AG04450 (cell line): ENCODE measurements around the gene EFCAB7. TPM values are rescaled to one million over a fixed set of nuclear protein-coding genes. Genes with fewer than 3 reads are reported as not detected.

Experiments
- CTCF ChIA-PET: fragments of 300-600, 350-600 bp; formaldehyde crosslinking; extraction: SDS; loops from one replicate; lab custom pipeline; 2022; ENCODE audit warnings: antibody characterized with exemption, inconsistent platforms; lab: Charles Lee
- POLR2A ChIA-PET: fragments of 350-600 bp; formaldehyde crosslinking; extraction: SDS; loops from one replicate; lab custom pipeline; 2021; ENCODE audit warnings: antibody characterized with exemption, inconsistent platforms; lab: Yijun Ruan, JAX
- DNase-seq: peaks from one replicate; pipeline ENCODE4 v3.0.0-alpha.2; 2011; ENCODE audit warnings: low read depth, low spot score
- H3K27ac ChIP-seq: one replicate; pipeline ENCODE4 v1.5.1; 2012; ENCODE audit warnings: low read depth, low read length, control low read depth
- H3K27me3 ChIP-seq: one replicate; pipeline ENCODE4 v1.6.0; 2012; ENCODE audit warnings: low read length; ENCODE audit not compliant: control insufficient read depth, insufficient read depth
- H3K4me3 ChIP-seq: 2 replicates; pipeline ENCODE4 v1.5.1; 2011; ENCODE audit warnings: mild to moderate bottlenecking, low read depth, low read length, control low read depth
- H3K9me3 ChIP-seq: 2 replicates; pipeline ENCODE4 v1.5.1; 2012; ENCODE audit warnings: low read length; ENCODE audit not compliant: control insufficient read depth, insufficient read depth
- CTCF ChIP-seq: IDR thresholded peaks from 2 replicates; pipeline ENCODE4 v1.5.1; 2011; ENCODE audit warnings: low read depth, low read length, control low read depth, inconsistent platforms
- polyA plus RNA-seq: library from polyadenylated mRNA; depleted of rRNA; stranded (reverse); fragments of >200 nt; gene quantifications from 2 replicates; pipeline ENCODE4 v1.2.3, GENCODE V29; 2011

EFCAB7 gene
- polyA plus RNA-seq, 1 experiment = 6.0 TPM

GRCh38 chr1:63611231-63611630 is 87.9 kb downstream of the EFCAB7 start:
- TF ChIP-seq CTCF = no peak
- Histone ChIP-seq H3K4me3 (no peak overlapping the region), H3K9me3 (no peaks in the 10 kb centered on the region), H3K27me3 (no peaks in the 10 kb centered on the region), H3K27ac (no peak overlapping the region)
- ChIA-PET CTCF (interaction anchor here (2.4 kb wide), 1 partner anchor 635 kb away, joined by 14 read pairs; no protein-coding TSS in a partner anchor), POLR2A (no interaction called here)
- no peak for DNase-seq

- H3K9me3 ChIP-seq = no peaks in the 10 kb centered on the region
- TF ChIP-seq CTCF = no peak
- DNase-seq = no peak
- POLR2A ChIA-PET = no interaction called here
- H3K27ac ChIP-seq = no peak overlapping the region
- no peak overlapping the region for H3K4me3 ChIP-seq
- H3K27me3 ChIP-seq = no peaks in the 10 kb centered on the region
- CTCF ChIA-PET = interaction anchor here (0.7 to 1.3 kb wide), 3 partner anchors 10 to 634 kb away, joined by 3 to 8 read pairs (median 3); no protein-coding TSS in a partner anchor
Observed at GRCh38 chr1:63612564-63612963, 89.2 kb downstream of the EFCAB7 start.

DNA sequence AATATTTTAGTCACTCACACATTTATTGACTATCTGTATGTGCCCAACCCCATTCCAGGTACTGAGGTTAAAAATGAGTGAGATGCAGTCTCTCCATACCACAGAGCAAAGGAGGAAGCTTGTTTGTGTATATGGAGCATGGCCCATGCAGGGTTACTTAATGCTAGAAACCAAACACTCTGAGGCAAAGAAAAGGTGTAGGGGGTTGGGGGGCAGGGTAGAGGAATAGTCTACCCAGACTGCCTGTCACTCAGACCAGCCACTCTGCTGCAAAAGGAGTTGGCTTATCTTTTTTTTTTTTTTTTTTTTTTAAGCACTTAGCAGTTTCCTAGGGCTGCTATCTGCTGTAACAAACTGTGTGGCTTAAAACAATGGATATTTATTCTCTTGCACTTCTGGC is 89.6 kb downstream of the EFCAB7 start:
- H3K4me3 ChIP-seq = no peak overlapping the region
- H3K27ac ChIP-seq = no peak overlapping the region
- ChIA-PET CTCF (interaction anchor here (0.7 to 1.6 kb wide), 4 partner anchors 10 to 634 kb away, joined by 3 to 8 read pairs (median 4); no protein-coding TSS in a partner anchor), POLR2A (no interaction called here)
- no peak for TF ChIP-seq CTCF
- no peaks in the 10 kb centered on the region for H3K9me3 ChIP-seq
- DNase-seq = no peak
- no peaks in the 10 kb centered on the region for H3K27me3 ChIP-seq

DNA sequence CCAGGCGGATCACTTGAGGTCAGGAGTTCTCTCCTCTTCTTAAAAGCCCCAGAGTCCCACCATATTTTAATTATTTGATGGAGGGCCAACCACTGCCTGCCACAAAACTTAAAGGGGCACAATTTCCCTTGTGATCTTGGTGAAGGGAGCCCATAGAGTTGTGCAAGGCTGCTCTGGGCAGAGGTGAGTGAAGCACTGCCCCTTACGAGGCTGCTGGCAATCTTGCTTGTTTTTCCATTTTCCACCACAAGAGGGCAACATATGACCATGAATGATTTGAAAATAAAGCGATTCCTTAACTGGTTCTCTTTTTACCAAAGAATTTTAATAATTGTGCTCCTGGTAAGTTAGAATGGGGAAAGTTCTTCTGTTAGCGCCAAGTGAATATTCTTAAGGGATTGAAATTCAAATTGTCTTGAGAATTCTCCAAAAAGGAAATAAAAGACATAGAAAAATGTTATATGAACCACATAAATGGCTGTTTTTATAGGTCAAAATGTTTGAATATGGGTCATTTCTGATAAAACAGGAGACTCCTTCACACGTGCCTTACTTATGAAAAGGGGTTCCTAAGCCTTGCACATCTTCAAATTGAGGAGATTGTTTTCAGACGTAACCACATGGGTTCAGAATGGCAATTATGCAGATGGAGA is 92.6 kb downstream of the EFCAB7 start:
- peak; percentile 65 for TF ChIP-seq CTCF
- no peaks in the 10 kb centered on the region for H3K27me3 ChIP-seq
- H3K27ac ChIP-seq = no peak overlapping the region
- POLR2A ChIA-PET = no interaction called here
- DNase-seq = peak; percentile 57
- no peaks in the 10 kb centered on the region for H3K9me3 ChIP-seq
- CTCF ChIA-PET = interaction anchor here (0.6 to 6.0 kb wide), 13 partner anchors 21 to 629 kb away, joined by 3 to 109 read pairs (median 4); no protein-coding TSS in a partner anchor
- no peak overlapping the region for H3K4me3 ChIP-seq

DNA sequence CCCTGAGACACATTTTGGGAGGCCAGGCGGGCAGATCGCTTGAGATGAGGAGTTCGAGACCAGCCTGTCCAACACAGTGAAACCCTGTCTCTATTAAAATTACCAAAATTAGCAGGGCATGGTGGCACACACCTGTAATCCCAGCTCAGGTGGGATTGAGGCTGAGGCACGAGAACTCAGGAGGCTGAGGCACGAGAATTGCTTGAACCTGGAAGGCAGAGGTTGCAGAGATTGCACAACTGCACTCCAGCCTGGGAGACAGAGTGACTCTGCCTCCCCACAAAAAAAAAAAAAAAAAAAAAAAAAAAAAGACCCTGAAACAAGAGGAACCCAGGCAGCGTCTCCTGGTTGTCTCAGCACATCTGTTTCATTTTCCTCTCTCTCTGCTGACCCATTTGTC is 94.1 kb downstream of the EFCAB7 start:
- POLR2A ChIA-PET = interaction anchor here (0.7 kb wide), 1 partner anchor 554 kb away, joined by 3 read pairs; no protein-coding TSS in a partner anchor
- no peak overlapping the region for H3K4me3 ChIP-seq
- CTCF ChIA-PET = interaction anchor here (0.9 to 6.0 kb wide), 10 partner anchors 8 to 902 kb away, joined by 3 to 109 read pairs (median 4); no protein-coding TSS in a partner anchor

More for the DNA sequence above, 94.1 kb downstream of the EFCAB7 start:
- Histone ChIP-seq H3K27me3 (no peaks in the 10 kb centered on the region), H3K27ac (no peak overlapping the region), H3K9me3 (no peaks in the 10 kb centered on the region)
- TF ChIP-seq CTCF = no peak
- no peak for DNase-seq
